HepG2 (cell line): ENCODE measurements around the gene TMEM129. TPM values are rescaled to one million over a fixed set of nuclear protein-coding genes. Genes with fewer than 3 reads are reported as not detected.

Experiments
- CHD4 ChIP-seq: fragments of 200-600 bp; sonication (generic); IDR thresholded peaks from 2 replicates; pipeline ENCODE4 v1.7.0; 2017; ENCODE audit warnings: mild to moderate bottlenecking, low read length, borderline replicate concordance
- PRMT3 ChIP-seq: sonication (generic); formaldehyde crosslinking; IDR thresholded peaks from 2 replicates; pipeline ENCODE4 v1.8.1; 2022; ENCODE audit warnings: low read depth, mild to moderate bottlenecking, moderate library complexity, missing genetic modification reagents, borderline replicate concordance
- ZNF263 ChIP-seq: sonication (generic); formaldehyde crosslinking; IDR thresholded peaks from 2 replicates; pipeline ENCODE4 v1.4.0; 2020; ENCODE audit warnings: missing genetic modification reagents
- ZNF552 ChIP-seq: sonication (generic); formaldehyde crosslinking; IDR thresholded peaks from 2 replicates; pipeline ENCODE4 v1.9.0; 2022; ENCODE audit warnings: missing genetic modification reagents, mild to moderate bottlenecking, borderline replicate concordance
- polyA plus RNA-seq, 8 experiments: library from polyadenylated mRNA; depleted of rRNA in 3 of 8; stranded (reverse) in 7 of 8; unstranded in 1 of 8; fragments of >200 nt; fragmentation: Illumina TruSeq in 4 of 8; extraction: Trizol in 4 of 8; gene quantifications; 2 replicates each; pipeline versions ENCODE4 v1.2.1 to v1.2.3, GENCODE V29; 2011 to 2016; ENCODE audit warnings: low read depth in 4 of 8, missing spikeins in 1 of 8, mixed read lengths in 1 of 8; ENCODE audit not compliant: insufficient read depth in 1 of 8
- total RNA-seq, 5 experiments: library from RNA; depleted of rRNA; stranded (reverse); fragments of >200 nt; fragmentation: Illumina TruSeq; extraction: Trizol; gene quantifications; 2 replicates each; pipeline ENCODE4 v1.2.3, GENCODE V29; 2016; ENCODE audit warnings: low read depth in 1 of 5
- TF ChIP-seq, protein P1 (sequence below): sonication (generic); formaldehyde crosslinking; IDR thresholded peaks from 2 replicates; pipeline ENCODE4 v1.5.1; 2020; ENCODE audit warnings: missing genetic modification reagents, mild to moderate bottlenecking, borderline replicate concordance
- TF ChIP-seq, protein P2 (sequence below): sonication (generic); formaldehyde crosslinking; IDR thresholded peaks from 2 replicates; pipeline ENCODE4 v1.4.0; 2020; ENCODE audit warnings: mild to moderate bottlenecking, missing genetic modification reagents, borderline replicate concordance

The TMEM129 gene
- total and polyA plus RNA-seq, 2 of the 13 experiments (the other 11 are each of a cell fraction or from before 2014, with no cell fraction given), result 19.0 to 25.8 TPM

DNA sequence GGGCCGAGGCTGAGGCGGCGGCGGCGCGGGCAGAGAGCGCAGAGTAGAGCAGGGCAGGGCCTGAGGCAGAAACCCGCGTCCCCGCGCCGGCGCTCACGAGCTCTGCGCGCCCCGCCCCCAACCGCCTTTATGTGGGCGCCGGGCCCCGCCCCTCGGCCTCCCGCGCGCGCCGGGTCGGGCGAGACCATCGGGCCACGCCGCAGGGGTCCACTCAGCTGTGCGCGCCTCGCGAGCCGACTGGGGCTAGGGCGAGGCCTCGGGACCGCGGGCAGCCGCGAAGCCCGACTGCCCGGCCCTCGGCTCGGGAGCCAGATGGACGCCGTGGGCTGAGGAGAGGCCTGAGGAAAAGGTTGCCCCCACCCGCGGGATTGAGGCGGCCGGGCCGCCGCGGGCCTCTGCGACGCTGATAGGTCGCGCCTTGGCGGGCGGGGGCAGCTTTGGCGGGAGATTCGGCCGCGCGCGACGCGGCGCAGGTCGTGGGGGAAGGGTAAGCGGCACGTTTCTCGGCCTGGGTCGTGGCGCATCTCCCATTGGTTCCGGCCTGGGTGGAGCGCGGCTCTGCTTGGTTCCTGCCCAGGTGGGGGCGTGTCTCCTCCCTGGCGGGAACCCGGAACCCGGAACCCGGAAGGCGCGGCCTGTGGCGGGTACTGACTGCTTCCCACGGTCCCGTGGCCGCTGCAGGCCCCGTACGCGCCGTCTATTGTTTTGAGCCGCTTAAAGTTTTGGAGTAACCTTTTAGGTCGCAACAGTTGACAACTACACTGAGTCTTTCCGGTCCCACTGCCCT, 8.7 kb downstream of the TMEM129 start, which contains the start of gene SLBP (continued):
- TF ChIP-seq, protein P1, sequence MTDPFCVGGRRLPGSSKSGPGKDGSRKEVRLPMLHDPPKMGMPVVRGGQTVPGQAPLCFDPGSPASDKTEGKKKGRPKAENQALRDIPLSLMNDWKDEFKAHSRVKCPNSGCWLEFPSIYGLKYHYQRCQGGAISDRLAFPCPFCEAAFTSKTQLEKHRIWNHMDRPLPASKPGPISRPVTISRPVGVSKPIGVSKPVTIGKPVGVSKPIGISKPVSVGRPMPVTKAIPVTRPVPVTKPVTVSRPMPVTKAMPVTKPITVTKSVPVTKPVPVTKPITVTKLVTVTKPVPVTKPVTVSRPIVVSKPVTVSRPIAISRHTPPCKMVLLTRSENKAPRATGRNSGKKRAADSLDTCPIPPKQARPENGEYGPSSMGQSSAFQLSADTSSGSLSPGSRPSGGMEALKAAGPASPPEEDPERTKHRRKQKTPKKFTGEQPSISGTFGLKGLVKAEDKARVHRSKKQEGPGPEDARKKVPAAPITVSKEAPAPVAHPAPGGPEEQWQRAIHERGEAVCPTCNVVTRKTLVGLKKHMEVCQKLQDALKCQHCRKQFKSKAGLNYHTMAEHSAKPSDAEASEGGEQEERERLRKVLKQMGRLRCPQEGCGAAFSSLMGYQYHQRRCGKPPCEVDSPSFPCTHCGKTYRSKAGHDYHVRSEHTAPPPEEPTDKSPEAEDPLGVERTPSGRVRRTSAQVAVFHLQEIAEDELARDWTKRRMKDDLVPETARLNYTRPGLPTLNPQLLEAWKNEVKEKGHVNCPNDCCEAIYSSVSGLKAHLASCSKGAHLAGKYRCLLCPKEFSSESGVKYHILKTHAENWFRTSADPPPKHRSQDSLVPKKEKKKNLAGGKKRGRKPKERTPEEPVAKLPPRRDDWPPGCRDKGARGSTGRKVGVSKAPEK (CRISPR knock-in tag), result no peak
- no peak for TF ChIP-seq CHD4
- peak; percentile 98; the same call in 1 of the 2 replicates for TF ChIP-seq PRMT3
- TF ChIP-seq ZNF552 (CRISPR knock-in tag), result peak; percentile 98
- TF ChIP-seq, protein P2, sequence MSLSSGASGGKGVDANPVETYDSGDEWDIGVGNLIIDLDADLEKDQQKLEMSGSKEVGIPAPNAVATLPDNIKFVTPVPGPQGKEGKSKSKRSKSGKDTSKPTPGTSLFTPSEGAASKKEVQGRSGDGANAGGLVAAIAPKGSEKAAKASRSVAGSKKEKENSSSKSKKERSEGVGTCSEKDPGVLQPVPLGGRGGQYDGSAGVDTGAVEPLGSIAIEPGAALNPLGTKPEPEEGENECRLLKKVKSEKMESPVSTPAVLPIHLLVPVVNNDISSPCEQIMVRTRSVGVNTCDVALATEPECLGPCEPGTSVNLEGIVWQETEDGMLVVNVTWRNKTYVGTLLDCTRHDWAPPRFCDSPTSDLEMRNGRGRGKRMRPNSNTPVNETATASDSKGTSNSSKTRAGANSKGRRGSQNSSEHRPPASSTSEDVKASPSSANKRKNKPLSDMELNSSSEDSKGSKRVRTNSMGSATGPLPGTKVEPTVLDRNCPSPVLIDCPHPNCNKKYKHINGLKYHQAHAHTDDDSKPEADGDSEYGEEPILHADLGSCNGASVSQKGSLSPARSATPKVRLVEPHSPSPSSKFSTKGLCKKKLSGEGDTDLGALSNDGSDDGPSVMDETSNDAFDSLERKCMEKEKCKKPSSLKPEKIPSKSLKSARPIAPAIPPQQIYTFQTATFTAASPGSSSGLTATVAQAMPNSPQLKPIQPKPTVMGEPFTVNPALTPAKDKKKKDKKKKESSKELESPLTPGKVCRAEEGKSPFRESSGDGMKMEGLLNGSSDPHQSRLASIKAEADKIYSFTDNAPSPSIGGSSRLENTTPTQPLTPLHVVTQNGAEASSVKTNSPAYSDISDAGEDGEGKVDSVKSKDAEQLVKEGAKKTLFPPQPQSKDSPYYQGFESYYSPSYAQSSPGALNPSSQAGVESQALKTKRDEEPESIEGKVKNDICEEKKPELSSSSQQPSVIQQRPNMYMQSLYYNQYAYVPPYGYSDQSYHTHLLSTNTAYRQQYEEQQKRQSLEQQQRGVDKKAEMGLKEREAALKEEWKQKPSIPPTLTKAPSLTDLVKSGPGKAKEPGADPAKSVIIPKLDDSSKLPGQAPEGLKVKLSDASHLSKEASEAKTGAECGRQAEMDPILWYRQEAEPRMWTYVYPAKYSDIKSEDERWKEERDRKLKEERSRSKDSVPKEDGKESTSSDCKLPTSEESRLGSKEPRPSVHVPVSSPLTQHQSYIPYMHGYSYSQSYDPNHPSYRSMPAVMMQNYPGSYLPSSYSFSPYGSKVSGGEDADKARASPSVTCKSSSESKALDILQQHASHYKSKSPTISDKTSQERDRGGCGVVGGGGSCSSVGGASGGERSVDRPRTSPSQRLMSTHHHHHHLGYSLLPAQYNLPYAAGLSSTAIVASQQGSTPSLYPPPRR (CRISPR knock-in tag), result peak; percentile 72
- peak; percentile 79 for TF ChIP-seq ZNF263 (CRISPR knock-in tag)
